ENCODE measurements around the gene NDRG4. TPM values are rescaled to one million over a fixed set of nuclear protein-coding genes. Genes with fewer than 3 reads are reported as not detected.

The NDRG4 gene
- total RNA-seq, 2 donors from 2014 or later: 6.0 to 33.9 TPM

GRCh38 chr16:58532414-58532813, 32.5 kb downstream of the NDRG4 start:
- Histone ChIP-seq H3K4me1 (peaks cover 7% of the 10 kb centered on the region), H3K27ac (no peak overlapping the region), H3K36me3 (replicated peaks in 1 of 2; ENCODE audit: insufficient read depth in 1 of 2, low read depth in 2 of 2) (peaks cover 16 to 39% of the 10 kb centered on the region in 2 donors), H3K4me3 (no peak overlapping the region), H3K9me3 (no peaks in the 10 kb centered on the region), H3K27me3 (no peaks in the 10 kb centered on the region)
- no peak for ATAC-seq
- no peak for TF ChIP-seq POLR2A (IDR thresholded peaks at IDR 0.05)
- TF ChIP-seq CTCF (IDR thresholded peaks at IDR 0.05): no peak
- no peak for DNase-seq
- 90 to 95% methylated on average over 3 of the region's 3 CpGs for WGBS, 2 donors
- intact Hi-C loops (cut with DNase I): loop anchor here (5.0 kb wide), 1 partner anchor 45 kb away; no protein-coding TSS in a partner anchor

DNA sequence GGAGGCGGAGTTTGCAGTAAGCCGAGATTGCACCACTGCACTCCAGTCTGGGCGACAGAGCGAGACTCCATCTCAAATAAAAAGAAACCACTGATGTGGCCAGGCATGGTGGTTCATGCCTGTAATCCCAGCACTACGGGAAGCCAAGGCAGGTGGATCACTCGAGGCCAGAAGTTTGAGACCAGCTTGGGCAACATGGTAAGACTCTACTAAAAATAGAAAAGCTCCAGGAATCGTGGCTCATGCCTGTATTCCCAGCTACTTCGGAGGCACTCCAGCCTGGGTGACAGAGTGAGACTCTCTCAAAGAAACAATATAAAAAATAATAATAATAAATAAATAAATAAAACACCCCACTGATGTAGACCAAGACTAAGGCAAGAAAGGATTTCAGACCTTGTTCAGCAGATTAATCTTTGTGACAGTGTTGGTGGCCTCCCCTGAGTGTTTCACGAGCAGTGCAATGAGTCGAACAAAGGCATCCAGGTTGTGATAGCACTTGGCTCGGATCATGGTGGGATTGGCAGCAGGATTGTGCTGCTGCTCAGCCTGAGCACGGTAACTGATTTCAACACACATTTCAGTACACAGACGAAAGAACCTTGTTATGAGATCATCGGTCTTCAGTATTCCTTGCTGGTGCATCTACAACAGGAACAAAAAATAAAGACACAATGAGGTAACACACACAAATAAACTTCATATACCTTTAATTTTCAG, 34.0 kb downstream of the NDRG4 start:
- intact Hi-C loops (cut with DNase I): loop anchor here (5.0 kb wide), 1 partner anchor 43 kb away; no protein-coding TSS in a partner anchor
- Histone ChIP-seq H3K27ac (no peak overlapping the region), H3K27me3 (no peaks in the 10 kb centered on the region), H3K9me3 (no peaks in the 10 kb centered on the region), H3K4me1 (peaks cover 7% of the 10 kb centered on the region), H3K4me3 (no peak overlapping the region), H3K36me3 (replicated peaks in 1 of 2; ENCODE audit: insufficient read depth in 1 of 2, low read depth in 2 of 2) (peaks cover 5 to 41% of the 10 kb centered on the region in 2 donors)
- no peak for DNase-seq
- ATAC-seq: no peak
- WGBS, 2 donors: 82 to 84% methylated on average over 14 of the region's 14 CpGs
- no peak for TF ChIP-seq CTCF (IDR thresholded peaks at IDR 0.05)
- TF ChIP-seq POLR2A (IDR thresholded peaks at IDR 0.05): no peak

DNA sequence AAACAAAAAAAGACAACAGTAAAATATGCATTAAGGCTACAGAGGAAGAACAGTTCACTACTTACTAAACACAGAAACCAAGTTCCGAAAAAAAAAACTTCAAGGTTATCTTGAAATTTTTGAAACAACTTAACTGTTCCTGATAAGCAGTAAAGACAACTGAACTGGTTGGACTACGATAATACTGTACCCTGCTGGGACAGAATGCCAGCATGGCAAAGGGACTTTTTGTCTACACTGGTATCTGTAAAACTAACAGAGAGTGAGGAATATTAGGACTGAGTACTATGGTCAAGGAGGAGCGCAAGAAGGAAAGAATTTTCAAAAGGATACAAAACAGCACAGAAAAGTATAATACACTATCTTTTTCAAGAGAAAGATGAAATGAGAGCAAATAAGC, 35.2 kb downstream of the NDRG4 start:
- intact Hi-C loops (cut with DNase I): no loop called here
- Histone ChIP-seq H3K36me3 (replicated peaks in 1 of 2; ENCODE audit: insufficient read depth in 1 of 2, low read depth in 2 of 2) (peaks cover 5 to 44% of the 10 kb centered on the region in 2 donors), H3K4me3 (no peak overlapping the region), H3K27me3 (no peaks in the 10 kb centered on the region), H3K9me3 (no peaks in the 10 kb centered on the region), H3K27ac (peak overlapping the region in 1 of 4 donors; percentile 30), H3K4me1 (peaks cover 7% of the 10 kb centered on the region)
- DNase-seq: no peak
- no peak for TF ChIP-seq POLR2A (IDR thresholded peaks at IDR 0.05)
- WGBS, 2 donors: 30 to 39% methylated on average over 3 of the region's 3 CpGs
- ATAC-seq: no peak

- no peaks in the 10 kb centered on the region for H3K27me3 ChIP-seq
- H3K4me3 ChIP-seq: no peak overlapping the region
- intact Hi-C loops (cut with DNase I): no loop called here
- H3K36me3 ChIP-seq (replicated peaks in 1 of 2; ENCODE audit: insufficient read depth in 1 of 2, low read depth in 2 of 2): peaks cover 5 to 41% of the 10 kb centered on the region in 2 donors
- 44 to 47% methylated on average over 5 of the region's 5 CpGs for WGBS, 2 donors
- H3K9me3 ChIP-seq: no peaks in the 10 kb centered on the region
- ATAC-seq: no peak
- no peak for DNase-seq
- H3K27ac ChIP-seq: no peak overlapping the region
- TF ChIP-seq POLR2A (IDR thresholded peaks at IDR 0.05) (no peak), CTCF (IDR thresholded peaks at IDR 0.05) (no peak)
- H3K4me1 ChIP-seq: peaks cover 7% of the 10 kb centered on the region
These were observed 36.3 kb downstream of the NDRG4 start for GRCh38 chr16:58536278-58536677.

GRCh38 chr16:58537124-58537906, 37.4 kb downstream of the NDRG4 start:
- DNase-seq: no peak
- TF ChIP-seq CTCF (IDR thresholded peaks at IDR 0.05) (no peak), POLR2A (IDR thresholded peaks at IDR 0.05) (no peak)
- ATAC-seq: no peak
- H3K9me3 ChIP-seq: no peaks in the 10 kb centered on the region
- H3K4me3 ChIP-seq: no peak overlapping the region
- no peak overlapping the region for H3K27ac ChIP-seq
- 75 to 84% methylated on average over 10 of the region's 10 CpGs for WGBS, 2 donors
- no peaks in the 10 kb centered on the region for H3K27me3 ChIP-seq
- intact Hi-C loops (cut with DNase I): no loop called here
- peaks cover 5 to 37% of the 10 kb centered on the region in 2 donors for H3K36me3 ChIP-seq (replicated peaks in 1 of 2; ENCODE audit: insufficient read depth in 1 of 2, low read depth in 2 of 2)
- H3K4me1 ChIP-seq: peaks cover 7% of the 10 kb centered on the region
